Right lobe of liver (tissue), 4 donors: ENCODE measurements around the gene MMS19.

Experiments
- CTCF ChIP-seq, 4 donors: fragments of 200-600 bp in 3 of 4; fragments of 450-650 bp in 1 of 4; IDR thresholded peaks; one replicate each; pipeline versions ENCODE4 v1.5.1 to v1.8.0; 2016 to 2022; ENCODE audit warnings: antibody characterized with exemption in 4 of 4, mild to moderate bottlenecking in 2 of 4
- POLR2A ChIP-seq: fragments of 450-650 bp; IDR thresholded peaks from one replicate; pipeline ENCODE4 v1.6.1; 2017; ENCODE audit warnings: antibody characterized with exemption, mild to moderate bottlenecking
- donor health status: DM: no; HTN: no; CAD: no.
- donor health status: DM: no; HTN: no; CAD: no.
- donor health status: DM: no; HTN: yes; CAD: no.

- TF ChIP-seq CTCF (IDR thresholded peaks at IDR 0.05): no peak
- TF ChIP-seq POLR2A: no peak
Observed at GRCh38 chr10:97475936-97476594, 22.2 kb downstream of the MMS19 start.
